Endodermal cell (in vitro differentiated cells): Measurements from ENCODE around the gene TSHZ3. TPM values are rescaled to one million over a fixed set of nuclear protein-coding genes. Genes with fewer than 3 reads are reported as not detected.

Source experiments
- DNase-seq: peaks from one replicate; pipeline ENCODE4 v3.0.0-alpha.2; 2017
- H3K27ac ChIP-seq: 2 replicates; pipeline ENCODE4 v1.5.1; 2013; ENCODE audit warnings: mild to moderate bottlenecking, low read depth, low read length, moderate library complexity
- H3K27me3 ChIP-seq: 2 replicates; pipeline ENCODE4 v1.6.1; 2013; ENCODE audit warnings: mild to moderate bottlenecking, low read length, moderate library complexity; ENCODE audit not compliant: insufficient read depth, control insufficient read depth, poor library complexity, severe bottlenecking
- H3K36me3 ChIP-seq: 2 replicates; pipeline ENCODE4 v1.7.0; 2013; ENCODE audit warnings: mild to moderate bottlenecking, low read length, moderate library complexity; ENCODE audit not compliant: control insufficient read depth, insufficient read depth
- H3K4me1 ChIP-seq: one replicate; pipeline ENCODE4 v1.7.0; 2013; ENCODE audit warnings: low read length; ENCODE audit not compliant: control insufficient read depth, insufficient read depth
- H3K4me3 ChIP-seq: 2 replicates; pipeline ENCODE4 v1.5.1; 2013; ENCODE audit warnings: mild to moderate bottlenecking, low read length, moderate library complexity
- H3K9ac ChIP-seq: 2 replicates; pipeline ENCODE4 v1.6.1; 2013; ENCODE audit warnings: mild to moderate bottlenecking, low read length, moderate library complexity; ENCODE audit not compliant: poor library complexity, severe bottlenecking; ENCODE audit errors: extremely low read depth
- H3K9me3 ChIP-seq: 2 replicates; pipeline ENCODE4 v1.6.1; 2013; ENCODE audit warnings: mild to moderate bottlenecking, low read length, moderate library complexity; ENCODE audit not compliant: control insufficient read depth
- H3K27ac Mint-ChIP-seq: 2 replicates; pipeline ENCODE4 v1.8.0; 2020; ENCODE audit warnings: mixed read lengths
- H3K27me3 Mint-ChIP-seq: 2 replicates; pipeline ENCODE4 v1.8.0; 2021; ENCODE audit warnings: mild to moderate bottlenecking, mixed read lengths; ENCODE audit not compliant: insufficient read depth
- H3K36me3 Mint-ChIP-seq: 2 replicates; pipeline ENCODE4 v1.8.0; 2020; ENCODE audit warnings: low read depth, mixed read lengths
- H3K4me1 Mint-ChIP-seq: 2 replicates; pipeline ENCODE4 v1.8.0; 2020; ENCODE audit warnings: mixed read lengths
- H3K4me3 Mint-ChIP-seq: 2 replicates; pipeline ENCODE4 v1.8.0; 2020; ENCODE audit warnings: mild to moderate bottlenecking, moderate library complexity, mixed read lengths
- H3K9me3 Mint-ChIP-seq: 2 replicates; pipeline ENCODE4 v1.8.0; 2020; ENCODE audit warnings: mild to moderate bottlenecking, mixed read lengths
- CTCF ChIP-seq: fragments of 200-600 bp; sonication (generic); conservative IDR thresholded peaks from 2 replicates; pipeline ENCODE4 v1.5.0; 2021; ENCODE audit warnings: antibody characterized with exemption, mild to moderate bottlenecking
- WGBS, 2 experiments: methylation state at CpG; one replicate each; pipeline versions ENCODE4 v1.1.5 to v1.1.7; 2013; ENCODE audit warnings: missing lambda C conversion rate in 2 of 2, mixed read lengths in 1 of 2; ENCODE audit not compliant: insufficient coverage in 1 of 2, insufficient read length in 1 of 2; 5-methylcytosine and 5-hydroxymethylcytosine counted together
- total RNA-seq, 2 donors: library from RNA; stranded (reverse); fragmentation: NEBNext Ultra II Directional in 1 of 2; extraction: Animal tissue kit (Norgen Biotek cat#: 25700) in 1 of 2; gene quantifications; 2 replicates in 1 of 2; 3 replicates in 1 of 2; pipeline ENCODE4 v1.2.1, GENCODE V29; 2021

The TSHZ3 gene
- total RNA-seq, 2 donors from 2014 or later: 0.84 to 2.1 TPM

- H3K9ac ChIP-seq: no peak overlapping the region
- no peak for TF ChIP-seq CTCF
- no peaks in the 10 kb centered on the region for H3K9me3 ChIP-seq
- Mint-ChIP-seq H3K27me3 (no peaks in the 10 kb centered on the region), H3K27ac (no peak overlapping the region), H3K4me3 (no peak overlapping the region), H3K4me1 (peaks cover 26% of the 10 kb centered on the region), H3K36me3 (no peaks in the 10 kb centered on the region), H3K9me3 (no peaks in the 10 kb centered on the region)
- 87 to 94% methylated on average over 5 to 6 of the region's 6 CpGs for WGBS, 2 experiments
- H3K36me3 ChIP-seq: no peaks in the 10 kb centered on the region
- DNase-seq: no peak
- H3K4me1 ChIP-seq: peaks cover 2% of the 10 kb centered on the region
- no peak overlapping the region for H3K27ac ChIP-seq
- H3K4me3 ChIP-seq: no peak overlapping the region
- no peaks in the 10 kb centered on the region for H3K27me3 ChIP-seq
These were observed 13.5 kb downstream of the TSHZ3 start for GRCh38 chr19:31335716-31336115.

- H3K4me3 Mint-ChIP-seq: no peak overlapping the region
- no peaks in the 10 kb centered on the region for H3K9me3 Mint-ChIP-seq
- Histone ChIP-seq H3K9me3 (no peaks in the 10 kb centered on the region), H3K27me3 (no peaks in the 10 kb centered on the region), H3K36me3 (no peaks in the 10 kb centered on the region), H3K9ac (no peak overlapping the region), H3K4me3 (no peak overlapping the region), H3K4me1 (peaks cover 2% of the 10 kb centered on the region), H3K27ac (no peak overlapping the region)
- no peaks in the 10 kb centered on the region for H3K36me3 Mint-ChIP-seq
- no peak overlapping the region for H3K27ac Mint-ChIP-seq
- peaks cover 23% of the 10 kb centered on the region for H3K4me1 Mint-ChIP-seq
- no peak for TF ChIP-seq CTCF
- DNase-seq: no peak
- H3K27me3 Mint-ChIP-seq: no peaks in the 10 kb centered on the region
- WGBS, 2 experiments: 92 to 98% methylated on average over 6 to 12 of the region's 12 CpGs
These were observed 14.2 kb downstream of the TSHZ3 start for GRCh38 chr19:31334849-31335624.

- Histone ChIP-seq H3K27ac (no peak overlapping the region), H3K9ac (no peak overlapping the region), H3K4me3 (no peak overlapping the region), H3K36me3 (no peaks in the 10 kb centered on the region), H3K4me1 (peaks cover 2% of the 10 kb centered on the region), H3K27me3 (no peaks in the 10 kb centered on the region), H3K9me3 (no peaks in the 10 kb centered on the region)
- Mint-ChIP-seq H3K4me3 (no peak overlapping the region), H3K9me3 (no peaks in the 10 kb centered on the region), H3K27ac (no peak overlapping the region), H3K36me3 (no peaks in the 10 kb centered on the region), H3K27me3 (no peaks in the 10 kb centered on the region), H3K4me1 (peaks cover 17% of the 10 kb centered on the region)
- DNase-seq: no peak
- 90 to 95% methylated on average over 6 to 7 of the region's 7 CpGs for WGBS, 2 experiments
- no peak for TF ChIP-seq CTCF
These were observed 15.0 kb downstream of the TSHZ3 start for GRCh38 chr19:31334101-31334848.
